CD4-positive, alpha-beta memory T cell (primary cell): ENCODE results near the gene PTPN3. TPM values are rescaled to one million over a fixed set of nuclear protein-coding genes. Genes with fewer than 3 reads are reported as not detected.
"Not testable (repeated sequence)": the region's sequence is repeated elsewhere in the genome, so short reads cannot be mapped to it uniquely, and the experiment has no call there.

ENCODE experiments used
- CTCF ChIA-PET: fragments of 350-600 bp; sonication (Branson Sonifier 250); formaldehyde crosslinking; loops from one replicate; lab custom pipeline; 2021; ENCODE audit warnings: inconsistent platforms; ENCODE audit not compliant: partially characterized antibody; lab: Charles Lee
- POLR2A ChIA-PET: fragments of 350-600 bp; sonication (Branson Sonifier 250); formaldehyde crosslinking; loops from one replicate; lab custom pipeline; 2021; ENCODE audit not compliant: partially characterized antibody; lab: Charles Lee
- DNase-seq, 5 donors: peaks; one replicate each; pipeline versions ENCODE4 v3.0.0 to v3.0.0-alpha.2; 2020 to 2022; ENCODE audit warnings: mixed read lengths in 1 of 5
- H3K27ac ChIP-seq: one replicate; pipeline ENCODE4 v1.7.0; 2013; ENCODE audit warnings: low read depth, low read length
- H3K27me3 ChIP-seq: 2 replicates; pipeline ENCODE4 v1.7.0; 2013; ENCODE audit warnings: mild to moderate bottlenecking, low read length, moderate library complexity; ENCODE audit not compliant: insufficient read depth
- H3K36me3 ChIP-seq: 2 replicates; pipeline ENCODE4 v1.7.0; 2013; ENCODE audit warnings: mild to moderate bottlenecking, low read length, moderate library complexity; ENCODE audit not compliant: insufficient read depth
- H3K4me1 ChIP-seq: 2 replicates; pipeline ENCODE4 v1.7.0; 2013; ENCODE audit warnings: mild to moderate bottlenecking, low read length, moderate library complexity; ENCODE audit not compliant: insufficient read depth
- H3K4me3 ChIP-seq, 2 donors: one replicate each; pipeline ENCODE4 v1.7.0; 2013; ENCODE audit warnings: low read length in 2 of 2, mild to moderate bottlenecking in 1 of 2
- H3K9me3 ChIP-seq, 2 donors: one replicate each; pipeline ENCODE4 v1.7.0; 2013; ENCODE audit warnings: low read length in 2 of 2, control low read depth in 1 of 2; ENCODE audit not compliant: control insufficient read depth in 1 of 2
- H3K27ac Mint-ChIP-seq, 7 donors: one replicate each; pipeline ENCODE4 v1.8.0; 2020 to 2021; ENCODE audit warnings: mixed read lengths in 7 of 7, mild to moderate bottlenecking in 6 of 7, inconsistent platforms in 3 of 7, moderate library complexity in 3 of 7
- H3K27me3 Mint-ChIP-seq, 2 donors: one replicate each; pipeline ENCODE4 v1.8.0; 2020 to 2021; ENCODE audit warnings: mixed read lengths in 2 of 2
- H3K36me3 Mint-ChIP-seq, 2 donors: one replicate each; pipeline ENCODE4 v1.8.0; 2020 to 2021; ENCODE audit warnings: mixed read lengths in 2 of 2, inconsistent platforms in 1 of 2, mild to moderate bottlenecking in 1 of 2
- H3K4me1 Mint-ChIP-seq, 4 donors: one replicate each; pipeline ENCODE4 v1.8.0; 2020 to 2021; ENCODE audit warnings: mixed read lengths in 4 of 4, mild to moderate bottlenecking in 1 of 4
- H3K4me3 Mint-ChIP-seq, 8 donors: one replicate each; pipeline ENCODE4 v1.8.0; 2020 to 2021; ENCODE audit warnings: mixed read lengths in 8 of 8, mild to moderate bottlenecking in 7 of 8, moderate library complexity in 6 of 8, inconsistent platforms in 3 of 8
- H3K9me3 Mint-ChIP-seq, 8 donors: one replicate each; pipeline ENCODE4 v1.8.0; 2020 to 2021; ENCODE audit warnings: mixed read lengths in 8 of 8, mild to moderate bottlenecking in 5 of 8, inconsistent platforms in 3 of 8, moderate library complexity in 1 of 8
- intact Hi-C: fragments of 100-400 bp; cut with micrococcal nuclease; formaldehyde crosslinking; loops from one replicate; pipeline ENCODE4 v1.15.1; 2023
- polyA plus RNA-seq, 2 donors: library from polyadenylated mRNA; unstranded; fragments of 300-500 nt; fragmentation: Illumina TruSeq; gene quantifications; one replicate each; pipeline ENCODE4 v1.2.3, GENCODE V29; 2021
- total RNA-seq, 2 experiments: library from RNA; stranded (reverse); gene quantifications; one replicate each; pipeline ENCODE4 v1.2.3, GENCODE V29; 2021

PTPN3 gene
- total and polyA plus RNA-seq, 4 experiments from 2014 or later: not detected

- no peak overlapping the region for H3K4me3 Mint-ChIP-seq
- intact Hi-C loops: no loop called here
Observed at GRCh38 chr9:109534151-109534550, 36.0 kb upstream of the PTPN3 start.

GRCh38 chr9:109532652-109533051 is 34.5 kb upstream of the PTPN3 start:
- H3K27ac ChIP-seq, H3K4me3 ChIP-seq, H3K36me3 ChIP-seq, H3K4me1 Mint-ChIP-seq, H3K36me3 Mint-ChIP-seq, intact Hi-C loops, H3K9me3 ChIP-seq, H3K9me3 Mint-ChIP-seq, DNase-seq, H3K27me3 Mint-ChIP-seq, H3K4me1 ChIP-seq, H3K27ac Mint-ChIP-seq, POLR2A ChIA-PET, H3K4me3 Mint-ChIP-seq, CTCF ChIA-PET, H3K27me3 ChIP-seq: not testable (repeated sequence)

More at GRCh38 chr9:109534151-109534550, 36.0 kb upstream of the PTPN3 start:
- no peaks in the 10 kb centered on the region for H3K36me3 ChIP-seq
- POLR2A ChIA-PET: no interaction called here
- CTCF ChIA-PET: no interaction called here
- Mint-ChIP-seq H3K4me1 (no peaks in the 10 kb centered on the region), H3K27me3 (peaks cover 3 to 4% of the 10 kb centered on the region in 2 donors), H3K36me3 (no peaks in the 10 kb centered on the region), H3K9me3 (peaks cover 0 to 5% (median 2%) of the 10 kb centered on the region in 8 donors), H3K27ac (no peak overlapping the region)
- no peaks in the 10 kb centered on the region for H3K4me1 ChIP-seq
- no peak overlapping the region for H3K27ac ChIP-seq
- no peak for DNase-seq
- H3K4me3 ChIP-seq: no peak overlapping the region
- H3K27me3 ChIP-seq: no peaks in the 10 kb centered on the region
- no peaks in the 10 kb centered on the region for H3K9me3 ChIP-seq

GRCh38 chr9:109522106-109522505 is 24.0 kb upstream of the PTPN3 start:
- CTCF ChIA-PET: interaction anchor here (1.0 kb wide), 1 partner anchor 82 kb away, joined by 3 read pairs; no protein-coding TSS in a partner anchor
- DNase-seq: no peak
- intact Hi-C loops: no loop called here
- Mint-ChIP-seq H3K9me3 (peaks cover 0 to 1% (median 0%) of the 10 kb centered on the region in 8 donors), H3K4me3 (no peak overlapping the region), H3K27me3 (peaks cover 0 to 3% of the 10 kb centered on the region in 2 donors), H3K4me1 (peaks cover 0 to 3% (median 0%) of the 10 kb centered on the region in 4 donors), H3K27ac (no peak overlapping the region), H3K36me3 (no peaks in the 10 kb centered on the region)
- Histone ChIP-seq H3K4me1 (no peaks in the 10 kb centered on the region), H3K27me3 (no peaks in the 10 kb centered on the region), H3K36me3 (no peaks in the 10 kb centered on the region), H3K9me3 (no peaks in the 10 kb centered on the region), H3K4me3 (no peak overlapping the region), H3K27ac (no peak overlapping the region)
- POLR2A ChIA-PET: no interaction called here

- H3K27me3 Mint-ChIP-seq: peaks cover 3% of the 10 kb centered on the region in 2 donors
- CTCF ChIA-PET: interaction anchor here (0.7 to 0.8 kb wide), 2 partner anchors 11 to 46 kb away, joined by 3 read pairs; no protein-coding TSS in a partner anchor
- peaks cover 0 to 1% (median 0%) of the 10 kb centered on the region in 8 donors for H3K9me3 Mint-ChIP-seq
- no peak overlapping the region for H3K27ac Mint-ChIP-seq
- Histone ChIP-seq H3K4me1 (no peaks in the 10 kb centered on the region), H3K4me3 (no peak overlapping the region), H3K36me3 (no peaks in the 10 kb centered on the region), H3K27ac (no peak overlapping the region), H3K9me3 (no peaks in the 10 kb centered on the region), H3K27me3 (no peaks in the 10 kb centered on the region)
- intact Hi-C loops: no loop called here
- H3K4me3 Mint-ChIP-seq: no peak overlapping the region
- POLR2A ChIA-PET: no interaction called here
- H3K4me1 Mint-ChIP-seq: peaks cover 0 to 3% (median 0%) of the 10 kb centered on the region in 4 donors
- H3K36me3 Mint-ChIP-seq: no peaks in the 10 kb centered on the region
- DNase-seq: peak in 1 of 5 donors; percentile 7
Observed at GRCh38 chr9:109520475-109521132, 22.5 kb upstream of the PTPN3 start.

GRCh38 chr9:109519366-109519765 is 21.3 kb upstream of the PTPN3 start:
- H3K27ac ChIP-seq: no peak overlapping the region
- Mint-ChIP-seq H3K27me3 (peaks cover 3% of the 10 kb centered on the region in 2 donors), H3K4me3 (no peak overlapping the region), H3K36me3 (no peaks in the 10 kb centered on the region), H3K4me1 (peaks cover 0 to 3% (median 0%) of the 10 kb centered on the region in 4 donors), H3K27ac (no peak overlapping the region), H3K9me3 (peaks cover 0 to 1% (median 0%) of the 10 kb centered on the region in 8 donors)
- H3K27me3 ChIP-seq: no peaks in the 10 kb centered on the region
- H3K4me1 ChIP-seq: no peaks in the 10 kb centered on the region
- H3K9me3 ChIP-seq: no peaks in the 10 kb centered on the region
- DNase-seq: no peak
- ChIA-PET POLR2A (no interaction called here), CTCF (no interaction called here)
- no peaks in the 10 kb centered on the region for H3K36me3 ChIP-seq
- H3K4me3 ChIP-seq: no peak overlapping the region
- intact Hi-C loops: no loop called here

GRCh38 chr9:109518621-109519335 is 20.7 kb upstream of the PTPN3 start:
- no peak for DNase-seq
- peaks cover 3% of the 10 kb centered on the region in 2 donors for H3K27me3 Mint-ChIP-seq
- H3K9me3 ChIP-seq: no peaks in the 10 kb centered on the region
- H3K4me3 ChIP-seq: no peak overlapping the region
- no peaks in the 10 kb centered on the region for H3K36me3 ChIP-seq
- no peak overlapping the region for H3K27ac ChIP-seq
- H3K4me1 Mint-ChIP-seq: peaks cover 0 to 3% (median 0%) of the 10 kb centered on the region in 4 donors
- no peaks in the 10 kb centered on the region for H3K27me3 ChIP-seq
- peaks cover 0 to 1% (median 0%) of the 10 kb centered on the region in 8 donors for H3K9me3 Mint-ChIP-seq
- H3K4me3 Mint-ChIP-seq: no peak overlapping the region
- H3K36me3 Mint-ChIP-seq: no peaks in the 10 kb centered on the region
- POLR2A ChIA-PET: no interaction called here
- H3K4me1 ChIP-seq: no peaks in the 10 kb centered on the region
- H3K27ac Mint-ChIP-seq: no peak overlapping the region
- CTCF ChIA-PET: no interaction called here
- intact Hi-C loops: no loop called here

- Mint-ChIP-seq H3K36me3 (no peaks in the 10 kb centered on the region), H3K4me1 (peaks cover 0 to 3% (median 0%) of the 10 kb centered on the region in 4 donors), H3K27me3 (peaks cover 0 to 3% of the 10 kb centered on the region in 2 donors), H3K27ac (no peak overlapping the region), H3K9me3 (peaks cover 0 to 1% (median 0%) of the 10 kb centered on the region in 8 donors), H3K4me3 (no peak overlapping the region)
- H3K36me3 ChIP-seq: no peaks in the 10 kb centered on the region
- intact Hi-C loops: no loop called here
- H3K27me3 ChIP-seq: no peaks in the 10 kb centered on the region
- ChIA-PET CTCF (no interaction called here), POLR2A (no interaction called here)
- H3K9me3 ChIP-seq: no peaks in the 10 kb centered on the region
- no peaks in the 10 kb centered on the region for H3K4me1 ChIP-seq
- H3K27ac ChIP-seq: no peak overlapping the region
- DNase-seq: no peak
- no peak overlapping the region for H3K4me3 ChIP-seq
Observed at GRCh38 chr9:109517901-109518377, 19.8 kb upstream of the PTPN3 start.
